GM18499 (cell line): Measurements from ENCODE around the gene C1QTNF12.
"Not testable (repeated sequence)": the region's sequence is repeated elsewhere in the genome, so short reads cannot be mapped to it uniquely, and the experiment has no call there.

Experiments used
- ATAC-seq: cut with Tn5 transposase; IDR thresholded peaks from one replicate; pipeline ENCODE4 v1.9.1; 2021; ENCODE audit warnings: moderate number of reproducible peaks; ENCODE audit not compliant: insufficient read depth, unreplicated experiment

C1QTNF12 gene

GRCh38 chr1:1203561-1204424, 42.7 kb downstream of the C1QTNF12 start:
- no peak for ATAC-seq

GRCh38 chr1:1202831-1203560, 43.5 kb downstream of the C1QTNF12 start:
- ATAC-seq: no peak

- no peak for ATAC-seq
Observed at GRCh38 chr1:1200876-1201810, 45.4 kb downstream of the C1QTNF12 start.

DNA sequence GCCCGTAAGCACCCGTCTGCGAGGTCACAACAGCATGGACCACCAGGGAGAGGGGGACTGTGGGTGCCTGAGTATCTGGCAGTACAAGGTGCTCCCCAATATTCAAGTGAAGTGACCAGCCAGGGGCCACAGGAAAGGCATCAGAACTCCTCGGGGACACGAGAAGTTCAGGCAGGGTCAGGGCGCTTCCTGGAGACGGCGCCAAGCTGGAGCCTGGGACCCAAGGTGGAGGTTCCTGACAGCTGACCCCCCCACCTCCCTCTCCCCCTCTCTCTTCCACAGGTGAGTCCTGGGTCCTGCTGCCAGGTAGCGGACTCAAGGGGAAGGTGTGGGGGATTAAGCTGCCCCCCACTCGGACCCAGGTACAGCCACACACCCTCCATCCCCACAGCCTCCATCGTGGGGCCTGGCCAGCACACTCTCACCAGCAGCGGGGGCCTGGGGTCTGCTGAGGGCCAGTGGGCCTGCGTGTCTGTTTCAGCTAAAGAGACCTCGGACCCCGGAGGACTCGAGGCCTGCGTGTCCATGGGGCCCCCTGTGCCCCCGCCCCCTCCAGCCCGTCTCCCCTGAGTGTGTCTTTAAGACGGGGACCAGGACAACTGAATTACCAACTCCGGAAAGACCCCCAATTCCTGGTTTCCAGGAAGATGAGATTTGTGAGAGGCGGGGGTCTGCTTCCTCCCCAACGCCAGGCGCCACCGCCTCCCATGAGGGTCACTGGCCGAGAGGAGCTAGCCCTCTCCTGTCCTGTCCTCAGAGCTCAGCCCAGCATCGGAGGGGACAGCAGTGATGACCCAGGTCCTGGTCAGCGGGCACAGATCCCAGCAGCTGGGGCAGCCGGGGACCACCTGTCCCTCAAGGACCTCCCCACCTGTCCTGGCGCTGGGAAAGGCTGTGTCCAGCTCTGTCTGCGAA, 46.3 kb downstream of the C1QTNF12 start:
- ATAC-seq: no peak

- ATAC-seq: no peak
Observed at GRCh38 chr1:1199141-1199960, 47.2 kb downstream of the C1QTNF12 start.

DNA sequence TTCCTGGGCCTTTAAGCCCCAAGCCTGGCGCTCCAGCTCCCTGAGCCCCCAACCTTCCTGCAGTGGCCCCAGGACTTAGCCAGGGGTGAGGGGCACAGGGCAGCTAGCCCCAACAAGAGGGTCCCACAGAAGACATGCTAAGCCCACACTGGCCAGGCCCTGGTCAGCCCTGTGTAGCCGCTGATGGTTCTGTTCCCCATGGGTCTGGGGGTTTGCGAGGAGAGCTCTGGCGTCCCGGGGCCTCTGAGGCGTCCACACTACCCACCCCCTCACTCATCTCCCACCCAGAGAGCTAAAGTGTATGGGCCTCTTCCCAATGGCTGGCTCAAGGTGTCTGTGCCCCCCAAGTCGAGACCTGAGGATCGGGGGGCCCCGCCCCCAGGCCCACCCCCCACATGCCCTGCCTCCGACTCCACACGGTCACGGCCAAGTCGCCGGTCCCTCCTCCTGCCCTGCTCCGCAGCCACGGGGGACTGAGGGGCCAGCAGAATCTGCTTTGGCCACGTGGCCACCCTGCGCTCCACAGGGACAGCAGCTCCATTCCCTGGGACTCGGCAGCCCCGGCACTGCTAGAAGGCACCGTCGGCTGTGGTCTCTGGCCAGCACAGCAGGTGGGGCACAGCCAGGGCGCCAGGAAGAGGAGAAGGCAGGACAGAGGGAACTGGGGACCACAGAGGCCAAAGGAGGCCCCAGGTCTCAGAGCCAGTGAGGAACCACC, 47.9 kb downstream of the C1QTNF12 start:
- ATAC-seq: no peak

- ATAC-seq: no peak
Observed at GRCh38 chr1:1197551-1198422, 48.7 kb downstream of the C1QTNF12 start.

GRCh38 chr1:1197188-1197500, 49.4 kb downstream of the C1QTNF12 start:
- no peak for ATAC-seq

- no peak for ATAC-seq
Observed at GRCh38 chr1:1196431-1197187, 49.9 kb downstream of the C1QTNF12 start.

DNA sequence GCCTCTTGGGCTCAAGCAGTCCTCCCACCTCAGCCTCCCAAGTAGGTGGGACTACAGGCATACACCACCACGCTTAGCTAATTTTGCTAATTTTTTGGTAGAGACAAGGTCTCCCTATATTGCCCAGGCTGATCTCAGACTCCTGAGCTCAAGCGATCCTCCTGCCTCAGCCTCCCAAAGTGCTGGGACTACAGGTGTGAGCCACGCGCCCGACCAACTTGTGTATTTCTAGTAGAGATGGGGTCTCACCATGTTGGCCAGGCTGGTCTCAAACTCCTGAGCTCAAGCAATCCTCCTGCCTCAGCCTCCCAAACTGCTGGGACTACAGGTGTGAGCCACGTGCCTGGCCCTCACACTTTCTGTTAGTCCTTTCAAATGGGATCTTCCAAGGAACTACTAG, 50.8 kb downstream of the C1QTNF12 start:
- ATAC-seq: not testable (repeated sequence)

GRCh38 chr1:1194723-1195122, 51.8 kb downstream of the C1QTNF12 start:
- no peak for ATAC-seq
